ENCODE results near the gene MRPL11.

Gene MRPL11

DNA sequence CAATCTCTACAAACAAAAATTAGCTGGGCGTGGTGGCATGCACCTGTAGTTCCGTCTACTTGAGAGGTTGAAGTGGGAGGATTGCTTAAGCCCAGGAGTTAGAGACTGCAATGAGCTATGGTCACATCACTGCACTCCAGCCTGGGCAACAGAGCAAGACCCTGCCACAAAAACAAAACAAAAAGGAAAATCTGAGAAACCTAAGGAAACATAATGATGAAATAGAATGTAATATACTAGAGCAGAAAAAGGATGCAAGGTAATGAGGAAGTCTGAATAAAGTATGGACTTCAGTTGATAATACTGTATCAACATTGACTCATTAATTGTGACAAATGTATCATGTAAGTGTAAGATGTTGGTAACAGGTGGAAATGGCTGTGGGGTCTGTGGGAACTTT, 9.7 kb downstream of the MRPL11 start:
- no peak for DNase-seq

GRCh38 chr11:66426314-66426713, 12.3 kb downstream of the MRPL11 start:
- DNase-seq, result no peak

- peak; percentile 86 to 87 for DNase-seq
Observed at GRCh38 chr11:66421492-66422205, 17.0 kb downstream of the MRPL11 start.

DNA sequence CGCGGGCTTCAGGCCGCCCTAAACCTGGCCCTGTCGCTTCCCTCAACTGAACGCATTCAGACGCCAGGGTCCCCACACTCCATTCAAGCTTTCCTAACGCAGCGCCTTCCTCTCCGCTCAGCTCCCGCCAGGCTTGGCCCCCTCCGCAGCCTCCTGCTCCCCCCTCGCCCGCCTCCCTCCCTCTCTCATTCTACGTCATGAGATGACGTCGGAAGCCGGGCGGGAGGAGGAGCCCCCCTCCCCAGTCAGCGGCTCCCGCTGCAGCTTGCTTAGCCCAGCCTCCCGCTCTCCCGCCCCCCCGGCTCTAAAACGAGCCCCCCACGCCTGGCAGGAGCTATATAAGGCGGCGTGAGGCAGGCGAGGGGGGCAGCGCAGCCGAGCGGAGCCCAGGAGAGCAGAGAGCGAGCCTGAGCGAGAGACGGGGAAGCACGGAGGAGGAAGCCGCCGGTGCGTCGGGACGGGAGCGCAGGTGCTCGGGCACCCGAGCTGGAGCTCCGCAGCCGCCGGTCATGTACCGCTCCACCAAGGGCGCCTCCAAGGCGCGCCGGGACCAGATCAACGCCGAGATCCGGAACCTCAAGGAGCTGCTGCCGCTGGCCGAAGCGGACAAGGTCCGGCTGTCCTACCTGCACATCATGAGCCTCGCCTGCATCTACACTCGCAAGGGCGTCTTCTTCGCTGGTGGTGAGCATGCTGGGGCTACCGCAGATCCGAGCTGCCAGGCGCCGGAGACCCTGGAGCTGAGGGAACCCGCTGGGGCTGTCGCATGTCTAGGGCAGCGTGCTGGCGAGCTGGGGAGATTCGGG, 17.8 kb downstream of the MRPL11 start, which contains the start of gene NPAS4:
Gene NPAS4, plus strand, starts transcription at position 365 of the 806 bp plus-strand sequence. Its CDS starts 145 bp downstream, at position 510.
- no peak for DNase-seq

- no peak for DNase-seq
Observed at GRCh38 chr11:66419825-66420224, 18.8 kb downstream of the MRPL11 start.

- no peak for DNase-seq
Observed at GRCh38 chr11:66418986-66419308, 19.7 kb downstream of the MRPL11 start.

DNA sequence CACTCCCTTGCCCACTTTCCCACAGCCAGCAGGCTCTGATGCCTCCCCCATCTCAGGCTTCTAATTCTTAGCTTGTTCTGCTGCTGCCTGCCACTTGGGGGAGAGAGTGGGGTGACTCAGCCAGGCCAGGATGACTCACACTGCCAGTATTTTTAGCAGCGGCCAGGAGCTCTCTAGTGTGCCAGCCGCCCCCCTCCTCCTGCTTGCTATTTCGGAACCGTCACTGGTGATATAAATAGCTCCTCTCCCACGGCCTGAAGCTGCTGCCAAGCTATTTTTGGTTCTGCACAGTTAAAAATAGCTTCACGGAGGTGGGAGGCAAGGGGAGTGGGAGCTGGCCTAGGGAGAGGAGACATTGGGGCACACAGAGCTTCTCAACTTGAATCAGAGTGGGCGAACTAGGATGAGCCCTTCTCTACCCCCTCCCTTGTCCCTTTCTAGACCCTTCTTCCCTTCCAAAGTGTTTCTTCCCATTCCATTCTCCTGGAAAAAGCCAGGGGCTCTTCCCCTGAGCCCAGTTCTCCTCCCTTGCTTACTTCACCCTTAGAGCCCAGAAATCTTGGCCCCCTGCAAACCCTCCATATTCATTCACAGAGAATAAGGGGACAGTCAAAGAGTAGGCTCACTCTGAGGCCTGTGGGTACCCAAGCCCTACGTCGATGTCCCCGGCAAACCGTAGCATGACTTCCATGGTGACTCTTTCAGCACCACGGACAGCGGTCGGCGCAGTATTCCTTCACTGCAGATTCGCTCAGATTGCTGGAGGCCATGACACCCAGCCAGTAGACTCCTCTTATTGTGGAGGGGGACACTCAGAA, 20.3 kb downstream of the MRPL11 start:
- DNase-seq, result peak; percentile 94 to 95

DNA sequence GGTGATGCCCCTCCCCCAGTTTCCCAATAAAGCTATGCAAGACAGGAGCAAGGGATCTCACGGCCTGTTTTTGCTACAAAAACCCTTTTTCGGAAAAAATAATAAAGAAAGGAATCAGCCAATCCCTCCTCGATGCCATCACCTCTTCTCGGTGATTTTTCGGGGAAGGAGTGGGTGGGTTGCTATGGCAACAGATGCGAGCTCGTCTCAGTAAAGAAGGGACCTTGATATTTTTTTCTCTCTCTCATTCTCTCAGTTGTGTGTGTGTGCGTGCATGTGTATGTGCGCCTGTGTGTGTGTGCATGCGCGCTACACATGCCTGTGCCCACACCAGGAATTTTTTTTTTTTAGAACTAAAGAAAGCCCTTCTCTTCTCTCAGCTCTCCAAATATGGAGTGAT, 21.6 kb downstream of the MRPL11 start:
- no peak for DNase-seq

DNA sequence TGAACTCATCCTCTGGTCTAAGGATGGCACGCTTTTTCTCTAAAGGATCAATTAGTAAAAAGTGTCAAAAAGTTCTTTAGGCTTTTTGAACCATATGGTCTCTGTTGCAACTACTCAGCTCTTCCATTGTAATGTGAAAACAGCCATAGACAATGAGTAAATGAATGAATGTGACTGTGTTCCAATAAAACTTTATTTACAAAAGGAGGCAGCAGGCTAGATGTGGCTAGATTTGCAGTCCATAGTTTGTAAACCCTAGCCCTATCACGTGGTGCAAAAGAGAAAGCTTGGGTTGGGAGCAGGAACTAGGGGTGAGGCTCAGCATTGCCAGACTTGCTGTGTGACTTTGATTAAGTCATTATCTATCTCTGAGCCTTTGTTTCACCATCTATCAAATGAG, 23.2 kb downstream of the MRPL11 start:
- no peak for DNase-seq

- no peak for DNase-seq
Observed at GRCh38 chr11:66414120-66414934, 24.3 kb downstream of the MRPL11 start.

DNA sequence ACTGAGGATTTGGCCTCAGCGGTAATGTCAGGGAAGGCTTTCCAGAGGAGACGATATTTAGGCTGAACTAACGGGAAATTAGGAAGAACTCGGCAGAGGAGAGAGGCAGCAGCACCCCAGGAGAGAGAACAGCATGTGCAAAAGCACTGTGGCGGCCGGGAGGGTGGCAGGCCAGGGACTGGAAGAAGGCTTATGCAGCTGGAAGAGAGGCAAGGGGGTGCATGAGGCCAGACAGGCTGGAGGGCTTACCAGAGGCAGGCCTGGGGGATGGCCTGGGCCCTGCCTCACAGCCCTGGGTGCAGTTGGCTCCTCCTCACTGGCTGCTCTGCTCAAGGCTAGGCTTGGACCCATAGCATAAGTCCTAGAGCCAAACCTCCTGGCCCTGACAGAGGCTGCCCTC, 25.5 kb downstream of the MRPL11 start:
- DNase-seq, result no peak

- no peak for DNase-seq
Observed at GRCh38 chr11:66412110-66412509, 26.5 kb downstream of the MRPL11 start.

GRCh38 chr11:66411323-66411722, 27.3 kb downstream of the MRPL11 start:
- DNase-seq, result no peak

- no peak for DNase-seq
Observed at GRCh38 chr11:66410191-66410590, 28.5 kb downstream of the MRPL11 start.

- DNase-seq, result no peak
Observed at GRCh38 chr11:66409226-66409625, 29.4 kb downstream of the MRPL11 start.

GRCh38 chr11:66408488-66409214, 30.0 kb downstream of the MRPL11 start:
- DNase-seq, result peak; percentile 78 to 81

DNA sequence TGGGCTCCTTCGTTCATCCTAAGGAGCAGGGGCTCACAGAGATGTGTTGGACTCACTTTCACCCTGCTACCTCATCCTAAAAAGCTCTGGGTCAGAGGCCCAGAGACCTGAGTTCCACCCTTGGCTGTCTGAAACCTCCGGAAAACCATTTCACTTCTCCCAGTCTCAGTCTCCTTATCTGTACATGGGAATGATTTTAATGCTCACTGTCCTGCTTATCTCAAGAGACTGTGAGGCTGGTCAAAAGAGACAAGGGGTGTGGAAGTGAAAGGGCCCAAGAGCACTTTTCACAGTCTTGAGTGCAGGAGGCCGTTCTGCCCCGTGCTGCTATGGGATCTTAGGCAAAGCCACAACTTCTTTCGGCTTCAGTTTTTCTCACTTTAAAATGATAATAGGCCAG, 31.0 kb downstream of the MRPL11 start:
- no peak for DNase-seq

- no peak for DNase-seq
Observed at GRCh38 chr11:66393954-66394353, 44.7 kb downstream of the MRPL11 start.

- DNase-seq, result no peak
Observed at GRCh38 chr11:66391322-66391721, 47.3 kb downstream of the MRPL11 start.

DNA sequence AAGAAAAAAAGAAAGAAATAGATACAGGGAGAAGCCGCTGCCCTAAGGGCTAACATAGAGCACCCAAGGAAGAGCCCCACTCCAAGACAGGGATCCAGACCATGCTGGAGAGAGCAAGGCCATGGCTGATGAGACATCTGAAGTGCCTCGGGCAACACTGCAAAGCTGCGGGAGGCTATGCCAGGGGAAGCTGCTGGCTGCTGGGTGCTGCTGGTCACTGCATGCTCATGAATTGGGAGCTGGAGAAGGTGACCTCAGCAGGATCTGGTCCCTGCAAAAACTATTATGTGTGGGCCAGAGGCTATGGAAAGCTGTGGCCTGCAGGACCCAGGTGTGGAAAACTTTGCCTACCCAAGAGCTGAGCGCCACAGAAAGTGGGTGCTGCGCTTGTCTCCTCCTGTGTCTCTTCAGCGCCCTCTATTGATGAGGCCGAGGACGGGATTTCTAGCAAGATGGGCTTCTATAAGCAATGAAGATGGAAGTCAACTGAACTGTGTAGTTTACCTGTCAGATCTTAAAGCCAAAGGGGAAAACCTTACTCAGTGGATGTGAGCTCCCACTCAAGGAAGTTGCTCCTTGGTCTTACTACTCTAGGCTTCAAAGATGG, 49.8 kb downstream of the MRPL11 start:
- DNase-seq, result peak; percentile 82 to 89
